RKO (cell line): ENCODE measurements around the gene HHAT.

Experiments
- DNase-seq: peaks from one replicate; pipeline ENCODE4 v3.0.0-alpha.2; 2016; ENCODE audit warnings: low spot score

HHAT gene

DNA sequence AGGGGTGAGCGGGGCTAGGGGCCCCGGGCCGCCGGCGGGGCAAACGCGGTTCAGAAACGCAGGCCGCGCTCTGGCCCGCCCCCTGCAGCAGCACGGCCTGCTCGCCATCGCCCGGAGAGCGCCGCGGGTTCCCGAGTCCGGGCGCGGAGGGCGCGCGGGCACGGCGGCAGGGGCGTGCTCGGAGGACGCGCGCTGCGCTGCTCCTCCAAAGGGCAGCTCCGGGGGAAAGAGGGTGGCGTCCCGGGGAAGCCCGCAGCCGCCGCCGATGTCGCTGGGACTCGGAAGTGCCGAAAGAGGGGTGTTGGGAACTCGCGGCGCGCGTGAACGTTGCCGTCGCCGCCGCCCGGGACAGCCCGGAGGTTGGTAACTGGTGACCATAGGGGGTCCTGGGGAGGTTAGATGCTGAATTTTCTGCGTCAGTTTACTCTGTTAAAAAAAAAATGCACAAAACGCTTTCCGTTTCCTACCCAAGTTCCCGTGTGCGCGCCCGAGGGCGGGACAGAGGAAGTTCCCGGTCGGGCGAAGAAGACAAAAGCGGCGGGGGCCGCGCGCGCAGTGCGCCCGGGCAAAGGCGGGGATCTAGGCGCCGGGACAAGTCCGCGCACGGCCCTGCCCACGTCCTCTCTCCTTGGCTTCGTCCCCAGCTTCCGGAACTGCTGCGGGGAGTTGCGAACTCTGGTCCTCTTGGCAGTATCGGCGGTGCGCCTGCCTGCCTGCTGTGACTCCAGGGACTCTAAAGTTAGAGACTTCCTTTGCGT lies at the start of gene HHAT:
TSS of gene HHAT (plus strand) at position 157 of the 758 bp plus-strand sequence. CDS start 20,074 bp downstream, outside the sequence.
- peak; percentile 79 for DNase-seq

DNA sequence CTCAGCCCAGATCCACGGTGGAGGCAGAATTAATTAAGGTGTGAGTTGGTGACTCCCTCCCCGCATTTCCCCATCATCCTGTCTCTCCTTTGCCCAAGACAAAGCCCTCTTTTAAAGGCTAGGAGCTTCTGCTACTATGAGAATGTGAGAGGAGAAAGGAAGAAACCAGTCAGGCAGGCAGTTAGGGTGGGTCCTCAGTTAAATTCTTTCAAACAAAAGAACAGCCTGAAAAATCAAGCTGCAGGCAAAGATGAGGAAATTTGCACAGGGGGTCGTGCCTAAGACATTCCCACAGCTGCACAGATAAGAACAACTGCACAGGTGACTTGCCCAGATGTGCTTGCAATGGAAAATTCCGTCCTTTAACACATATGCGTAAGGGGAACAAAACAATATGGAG lies 48.5 kb upstream of the HHAT start:
- no peak for DNase-seq

DNA sequence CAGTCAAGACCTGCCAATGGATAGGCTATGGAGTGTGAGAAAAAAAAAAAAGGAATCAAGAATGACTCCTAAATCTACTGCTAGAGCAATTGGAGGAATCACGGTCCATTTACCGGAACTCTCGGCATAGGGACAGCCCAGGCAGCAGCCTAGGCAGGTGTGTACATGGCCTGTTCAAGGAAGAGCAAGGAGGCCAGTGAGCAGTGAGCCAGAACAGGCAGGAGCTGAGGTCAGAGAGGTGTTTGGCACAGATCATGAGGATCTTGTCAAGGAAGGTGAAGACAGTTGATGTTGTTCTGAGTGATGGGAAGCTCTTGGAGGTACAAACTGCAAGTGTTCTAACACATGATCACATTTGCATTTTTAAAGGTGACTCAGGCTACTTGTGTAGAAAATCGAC lies 40.6 kb upstream of the HHAT start:
- no peak for DNase-seq

DNA sequence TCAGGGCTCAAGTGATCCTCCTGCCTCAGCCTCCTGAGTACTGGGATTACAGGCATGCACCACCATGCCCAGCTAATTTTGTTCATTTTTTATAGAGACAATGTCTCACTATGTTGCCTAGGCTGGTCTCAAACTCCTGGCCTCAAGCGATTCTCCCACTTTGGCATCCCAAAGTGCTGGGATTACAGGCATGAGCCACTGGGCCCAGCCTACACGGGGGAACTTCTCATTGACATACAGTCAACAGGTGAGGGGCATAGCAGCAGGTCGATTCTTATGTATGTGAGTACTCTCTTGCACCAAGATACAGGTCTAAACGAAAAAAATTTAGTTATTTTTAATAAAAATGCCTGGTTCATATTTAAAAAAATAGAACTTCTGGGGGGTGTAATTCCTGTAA lies 39.5 kb upstream of the HHAT start:
- DNase-seq: no peak

DNA sequence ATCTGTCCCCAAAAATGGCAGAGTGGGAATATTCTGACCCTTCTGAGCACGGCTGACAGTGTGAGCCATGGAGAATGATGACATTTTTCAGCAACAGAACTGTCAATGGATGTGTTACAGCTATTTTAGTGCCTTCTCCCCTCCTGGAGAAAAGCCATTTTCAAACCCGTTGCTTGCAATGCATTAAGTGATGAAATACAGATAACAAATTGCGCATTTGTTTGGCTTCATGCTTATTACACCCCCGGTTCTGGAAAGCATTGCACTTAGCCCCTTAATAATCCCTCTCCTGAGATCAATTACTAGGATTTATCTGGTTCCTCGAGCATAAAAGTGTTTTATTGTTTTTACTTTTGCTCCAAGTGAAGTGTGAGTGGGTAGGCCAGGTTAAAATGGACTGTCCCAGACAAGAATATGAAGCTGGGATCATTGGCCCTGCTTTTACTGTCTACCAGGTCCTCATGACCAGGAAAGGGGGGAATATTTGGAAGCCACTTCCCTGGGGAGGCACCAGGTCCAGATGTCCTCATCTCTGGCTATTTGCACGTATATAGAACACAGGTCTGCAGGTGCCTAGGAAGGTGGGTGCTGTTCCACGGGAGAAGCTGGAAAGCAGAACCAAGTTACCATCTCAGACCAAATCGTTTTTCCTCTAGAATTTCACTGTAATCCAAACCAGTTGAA lies 37.5 kb upstream of the HHAT start:
- DNase-seq: no peak

DNA sequence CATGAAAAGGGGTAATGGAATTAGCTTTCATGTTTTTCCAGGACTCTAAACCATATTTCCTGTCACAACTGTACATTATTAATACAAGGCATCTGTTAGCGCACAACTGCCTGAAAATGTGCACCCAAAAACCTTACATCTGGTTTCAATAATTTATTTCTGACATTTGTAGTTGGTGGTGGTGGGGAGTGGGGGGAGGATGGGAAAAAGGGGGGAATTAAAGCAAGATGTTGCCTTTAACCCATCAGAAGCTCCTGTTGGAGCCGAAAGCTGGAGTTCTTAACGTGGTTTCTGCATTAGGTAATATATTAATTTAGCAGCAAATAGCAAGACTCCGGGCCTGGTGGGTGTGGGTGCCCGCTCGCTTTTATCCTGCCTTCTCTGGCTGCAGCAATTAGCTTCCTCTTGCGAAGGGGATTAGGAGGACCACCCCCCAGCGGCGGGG lies 36.9 kb upstream of the HHAT start:
- no peak for DNase-seq

DNA sequence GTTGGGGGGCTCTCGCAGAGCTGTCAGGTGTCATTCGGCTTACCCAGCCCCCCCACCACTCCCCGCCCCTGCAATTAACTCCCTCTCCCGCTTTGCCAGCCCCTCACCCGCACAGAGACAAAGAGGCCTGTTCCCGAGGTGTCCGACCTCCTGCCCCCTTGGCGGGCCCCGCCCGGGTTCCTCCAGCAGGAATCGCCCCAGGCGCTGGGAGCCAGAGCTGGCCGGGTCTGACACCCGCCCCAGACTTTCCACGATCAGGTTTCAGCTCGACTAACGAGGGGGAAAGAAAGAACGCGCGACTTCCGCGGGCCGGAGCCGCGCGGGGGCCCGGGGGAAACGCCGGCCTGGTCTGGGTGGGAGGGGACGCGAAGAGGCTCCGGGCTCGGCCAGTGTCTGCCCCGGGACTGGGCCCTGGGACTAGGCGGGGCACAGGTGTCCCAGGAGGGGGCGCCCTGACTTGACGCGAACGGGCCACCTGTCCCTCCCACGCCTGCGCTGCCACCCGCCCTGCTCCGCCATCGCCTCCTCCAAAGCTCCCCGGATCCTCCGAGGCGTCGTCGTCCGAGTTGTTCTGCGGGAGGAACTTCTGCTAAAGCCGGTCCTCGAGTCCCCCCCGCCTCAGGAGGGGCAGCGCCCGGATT lies 36.4 kb upstream of the HHAT start:
- DNase-seq: no peak

DNA sequence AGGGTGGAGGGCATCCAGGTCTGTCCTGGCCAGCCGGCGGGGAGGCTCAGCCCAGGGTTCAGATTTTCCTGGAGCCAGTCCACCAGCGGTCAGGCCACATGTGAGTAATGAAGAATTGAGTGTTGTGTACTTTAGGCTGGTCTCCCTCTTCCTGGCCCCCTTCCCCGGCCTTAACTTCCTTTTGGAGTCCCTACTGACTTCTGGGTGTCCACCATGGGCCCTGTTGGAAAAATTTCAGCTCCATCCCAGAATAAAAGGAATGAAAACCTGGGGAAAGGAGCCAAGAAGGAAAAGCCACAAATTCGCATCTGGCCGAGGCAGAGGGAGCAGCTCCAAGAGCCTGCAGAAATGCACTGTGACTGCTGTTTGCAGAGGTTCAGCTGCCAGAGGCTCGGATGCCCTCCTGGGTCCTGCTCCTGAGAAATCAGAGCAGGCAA lies 35.5 kb upstream of the HHAT start:
- DNase-seq: no peak

DNA sequence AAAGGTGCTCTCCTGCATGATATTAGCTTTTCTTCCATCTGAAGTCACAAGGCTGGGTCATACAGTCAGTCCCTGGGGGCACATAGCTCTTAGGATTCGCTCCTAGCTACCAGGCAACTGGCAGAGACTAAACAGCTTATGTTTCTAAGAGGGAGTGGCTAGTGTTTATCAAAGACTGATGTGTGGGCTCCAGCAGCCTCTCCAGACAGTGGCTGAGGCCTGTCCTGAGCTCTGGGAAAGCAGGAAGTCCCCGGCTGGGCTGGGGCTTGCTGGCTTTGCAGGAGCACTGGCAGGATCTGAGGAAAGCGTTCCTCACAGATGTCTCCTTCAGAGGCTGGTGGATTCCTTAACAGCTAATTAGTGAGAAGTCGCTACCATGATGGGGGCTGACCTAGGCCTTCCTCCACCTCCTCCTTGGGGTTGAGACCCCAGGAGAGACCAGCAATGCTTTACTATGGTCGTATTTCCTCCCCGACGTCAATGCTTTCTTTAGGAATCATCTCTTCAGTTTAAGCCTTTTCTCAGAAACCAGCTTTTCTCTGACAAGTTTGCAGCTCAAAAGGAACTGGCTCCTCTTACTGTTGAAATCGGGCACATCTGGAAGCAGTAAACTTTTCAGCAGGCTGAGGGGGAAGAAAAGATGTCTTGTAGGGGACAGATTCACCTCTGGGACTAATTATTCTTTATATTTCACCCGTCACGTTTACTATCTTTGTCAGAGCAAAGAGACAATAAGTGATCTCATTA lies 33.5 kb upstream of the HHAT start:
- no peak for DNase-seq

DNA sequence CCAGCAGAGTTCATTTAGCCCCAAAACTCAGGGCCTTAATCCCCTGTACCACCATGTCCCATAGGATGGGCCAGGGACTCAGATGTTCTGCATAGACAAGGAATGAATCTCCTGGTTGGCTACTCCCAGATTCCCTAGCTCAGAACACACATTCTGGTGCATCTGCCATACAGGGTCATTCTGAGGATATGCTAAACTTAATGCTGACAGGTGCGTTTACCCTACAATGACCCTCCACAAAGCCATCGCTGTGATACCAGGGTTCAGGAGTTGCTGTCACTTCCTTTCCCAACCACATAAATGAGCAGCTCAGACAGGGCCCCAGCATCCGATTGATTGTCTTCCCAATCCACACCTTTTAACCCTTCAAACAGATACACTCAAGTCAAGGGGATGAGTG lies 32.0 kb upstream of the HHAT start:
- DNase-seq: no peak

DNA sequence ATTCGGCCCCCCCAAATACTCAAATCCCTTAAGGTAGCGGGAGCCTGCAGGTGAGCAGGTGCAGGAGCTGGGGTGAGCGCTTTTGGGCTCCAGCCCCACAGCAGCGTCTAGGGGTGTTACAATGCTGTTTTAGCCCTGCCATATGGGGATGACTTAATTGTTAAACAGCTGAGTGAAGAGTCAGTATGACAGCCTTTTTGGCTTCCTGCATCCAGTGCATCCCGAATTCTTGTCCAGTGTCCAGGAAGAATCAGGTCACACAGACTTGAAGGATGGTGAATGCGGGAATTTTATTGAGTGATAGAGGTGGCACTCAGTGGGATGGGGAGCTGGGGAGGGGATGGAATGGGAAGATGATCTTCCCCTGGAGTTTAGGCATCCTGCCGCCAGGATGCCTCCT lies 30.4 kb upstream of the HHAT start:
- DNase-seq: no peak

DNA sequence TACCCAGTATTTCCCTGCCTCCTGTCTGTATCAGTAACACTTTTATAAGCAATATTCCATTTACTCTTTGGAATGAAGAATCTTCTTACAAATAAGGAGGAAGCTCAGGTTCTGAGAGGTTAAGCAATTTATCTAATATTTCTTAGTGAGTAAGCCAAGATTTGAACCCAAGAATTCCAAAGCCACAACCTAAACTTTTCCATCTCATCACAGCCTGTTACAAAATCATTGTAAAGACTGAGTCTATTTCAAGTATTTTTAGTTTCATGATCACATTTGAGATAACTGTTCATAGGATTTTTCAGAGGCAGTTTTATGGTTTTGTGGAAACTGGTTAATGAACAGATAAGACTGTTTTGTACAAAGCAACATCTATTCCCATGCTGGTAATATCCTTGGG lies 29.8 kb upstream of the HHAT start:
- no peak for DNase-seq

DNA sequence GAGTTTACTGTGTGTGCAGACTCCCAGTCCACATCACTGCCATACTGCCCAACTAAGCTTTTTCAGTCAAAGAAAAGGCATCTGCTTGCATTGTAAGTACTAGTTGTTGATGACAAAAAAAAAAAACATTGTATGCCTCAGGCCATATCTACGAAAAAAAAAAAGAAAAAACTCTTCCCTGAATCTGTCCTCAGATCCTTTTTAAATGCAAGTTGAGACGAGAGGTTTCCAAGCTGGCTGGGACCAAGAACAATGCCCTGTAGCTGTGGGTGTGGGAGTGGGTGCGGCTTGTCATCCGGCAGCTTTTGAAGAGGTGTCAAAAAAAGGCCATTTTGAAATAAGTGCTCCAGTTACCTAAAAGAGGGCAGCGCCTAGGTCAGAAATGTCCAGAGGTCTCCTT lies 29.2 kb upstream of the HHAT start:
- no peak for DNase-seq

DNA sequence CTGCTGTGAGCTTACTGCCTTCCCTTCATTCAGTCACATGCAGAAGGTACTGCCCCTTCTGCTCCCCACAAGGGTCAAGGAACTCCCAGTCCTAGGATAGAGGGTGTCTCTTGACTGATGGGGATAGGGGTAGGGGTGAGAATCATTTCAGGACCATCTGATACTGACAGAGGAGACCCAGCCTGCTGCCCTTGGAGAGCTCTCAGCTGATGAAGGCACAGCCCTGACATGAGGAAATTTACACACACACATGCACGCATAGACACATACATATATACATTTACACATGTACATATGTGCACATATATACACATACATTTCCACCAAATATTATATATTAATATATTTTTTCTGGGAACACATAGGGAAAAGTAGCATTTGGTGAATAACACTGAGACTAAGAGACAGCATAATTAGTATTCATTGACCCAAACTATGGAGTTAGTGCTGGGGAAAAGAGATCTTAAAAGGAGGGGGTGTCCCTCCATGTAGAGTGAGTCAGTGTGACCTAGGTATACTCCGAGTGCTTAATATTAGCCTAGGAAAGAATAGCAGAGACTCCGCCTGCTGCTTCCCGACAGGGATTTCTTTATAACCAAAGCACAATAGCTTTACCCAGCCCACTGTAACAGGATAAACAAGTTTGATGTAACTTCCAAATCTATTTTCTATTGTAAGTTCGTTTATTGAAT lies 27.6 kb upstream of the HHAT start:
- DNase-seq: no peak

DNA sequence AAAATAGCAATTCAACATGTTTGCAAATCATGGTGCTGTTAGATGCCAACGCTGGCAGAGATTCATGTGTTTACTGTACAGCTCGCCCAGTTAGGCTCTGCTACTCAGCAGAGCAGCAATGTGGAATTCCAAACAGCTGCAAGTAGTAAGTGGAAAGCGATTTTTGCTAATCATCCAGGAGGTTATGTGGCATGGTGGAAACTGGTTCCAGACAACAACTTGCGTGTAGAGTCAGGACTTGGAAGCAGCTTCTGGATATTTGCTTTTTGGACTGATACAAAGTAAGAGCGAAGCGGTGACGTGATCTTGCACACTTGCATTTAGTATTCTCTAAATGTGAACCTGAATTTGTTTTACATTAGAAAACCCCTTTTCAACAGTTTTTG lies 27.1 kb upstream of the HHAT start:
- no peak for DNase-seq

DNA sequence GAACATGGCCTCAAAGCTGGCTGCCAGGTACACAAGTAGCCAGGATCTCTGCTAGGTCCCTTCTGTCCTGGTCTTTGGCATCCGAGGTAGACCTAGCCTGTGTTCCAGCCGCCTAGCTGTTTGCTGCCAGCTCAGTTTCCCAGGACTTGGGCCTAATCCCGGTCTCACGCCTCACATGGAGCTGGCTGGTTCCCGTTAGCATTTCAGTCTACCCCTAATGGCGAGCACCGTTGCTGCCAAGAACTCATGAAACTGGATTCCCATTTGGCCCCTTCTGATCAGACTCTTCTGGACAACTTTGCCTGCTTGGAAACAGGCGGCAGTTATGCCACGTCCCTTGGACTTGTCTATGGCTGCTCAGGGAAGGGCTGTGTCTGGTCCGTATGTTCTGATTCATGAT lies 26.2 kb upstream of the HHAT start:
- no peak for DNase-seq

DNA sequence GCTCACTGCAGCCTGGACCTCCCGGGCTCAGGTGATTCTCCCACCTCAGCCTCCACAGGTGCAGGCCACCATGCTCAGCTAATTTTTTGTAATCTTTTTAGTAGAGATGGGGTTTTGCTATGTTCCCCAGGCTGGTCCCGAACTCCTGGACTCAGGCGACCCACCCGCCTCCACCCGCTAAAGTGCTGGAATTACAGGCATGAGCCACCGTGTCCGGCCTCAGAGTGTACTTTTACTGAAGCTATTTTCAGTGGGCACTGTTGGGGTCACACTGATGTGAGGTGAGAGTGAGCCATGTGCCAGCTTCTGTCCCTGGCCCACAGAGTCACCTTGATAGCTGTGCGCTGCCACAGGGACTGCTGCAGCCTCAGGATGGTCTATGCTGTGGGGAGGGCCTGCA lies 25.3 kb upstream of the HHAT start:
- DNase-seq: no peak

DNA sequence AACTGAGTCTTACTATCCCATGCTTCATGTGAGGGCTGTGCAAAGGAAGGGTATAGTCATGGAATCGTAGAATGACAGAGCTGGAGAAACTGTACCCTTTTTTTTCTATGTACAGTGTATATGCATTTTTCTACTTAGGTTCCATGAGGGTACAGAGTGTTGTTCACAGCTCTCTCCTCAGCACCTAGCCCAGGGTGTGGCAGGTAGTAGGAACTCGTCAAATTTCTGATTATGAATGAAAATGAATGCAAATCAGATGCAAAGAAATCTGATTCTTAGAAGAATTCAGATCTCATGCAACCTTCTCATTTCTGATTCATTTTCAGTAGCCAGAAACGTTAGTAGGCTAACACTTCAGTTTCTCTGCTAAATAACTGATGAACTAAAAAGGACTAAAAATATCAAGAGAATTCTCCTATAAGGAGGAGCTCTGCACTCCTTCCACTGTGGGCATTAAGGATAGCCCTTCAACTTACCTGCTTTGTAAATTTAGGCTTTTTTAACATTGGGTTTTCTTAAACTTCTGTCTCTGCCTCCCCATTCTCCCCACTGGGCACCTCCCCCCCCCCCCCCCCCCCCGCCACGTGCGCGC lies 18.0 kb upstream of the HHAT start:
- no peak for DNase-seq

DNA sequence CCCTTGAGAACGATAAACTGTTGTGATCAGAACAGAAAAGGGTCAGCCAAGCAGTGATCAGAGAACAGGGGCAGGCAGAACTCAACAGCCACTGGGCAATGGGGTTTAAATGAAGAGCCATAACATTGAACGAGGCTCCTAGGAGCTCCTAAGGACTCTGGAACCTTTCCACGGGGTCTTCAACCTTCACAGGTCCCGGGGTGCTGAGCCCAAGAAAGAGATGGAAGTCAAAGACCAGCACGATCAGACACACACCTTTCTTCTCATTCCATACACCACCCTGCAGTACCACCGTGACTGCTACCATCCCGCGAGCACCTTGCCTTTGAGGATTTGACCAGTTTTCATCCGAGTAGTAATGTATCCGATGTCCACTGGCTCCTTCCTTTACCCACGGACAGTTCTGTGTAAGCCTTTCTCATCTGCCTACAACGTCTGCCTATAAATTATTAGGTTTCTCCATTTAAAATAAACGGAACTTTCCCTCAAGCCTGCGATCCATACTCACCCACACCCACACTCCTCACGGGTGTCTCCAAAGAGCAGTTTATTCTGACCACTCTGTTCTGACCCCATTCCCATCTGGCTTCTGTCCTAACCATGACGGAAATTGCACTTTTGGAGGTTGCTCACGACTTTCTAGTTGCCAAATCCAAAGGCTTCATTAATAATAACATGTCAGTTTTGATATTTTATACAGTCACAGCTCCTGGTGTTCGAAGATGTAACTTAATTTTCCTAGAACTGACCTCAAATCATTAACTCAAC lies 16.8 kb upstream of the HHAT start:
- DNase-seq: no peak

DNA sequence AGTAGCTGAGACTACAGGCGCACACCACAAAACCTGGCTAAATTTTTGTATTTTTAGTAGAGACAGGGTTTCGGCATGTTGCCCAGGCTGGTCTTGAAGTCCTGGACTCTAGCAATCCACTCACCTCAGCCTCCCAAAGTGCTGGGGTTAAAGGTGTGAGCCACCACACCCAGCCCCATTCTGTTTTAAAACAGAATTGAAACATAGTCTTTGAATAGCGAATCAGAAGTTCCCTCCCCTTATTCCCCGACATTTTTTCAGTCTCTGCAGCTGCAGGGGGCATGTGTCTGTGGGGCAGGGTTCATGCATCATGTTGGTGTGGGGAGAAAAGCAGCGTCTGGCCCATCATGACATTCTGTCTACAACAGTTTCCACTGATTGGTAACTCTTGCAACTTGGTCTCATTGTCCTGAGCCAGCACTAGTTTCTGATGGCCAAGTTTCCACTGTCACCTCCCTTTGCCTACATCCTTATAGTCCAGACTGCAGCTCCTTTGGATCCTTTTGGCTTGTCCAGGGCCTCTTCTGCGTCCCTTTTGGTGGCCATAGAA lies 15.6 kb upstream of the HHAT start:
- DNase-seq: no peak
